T-cell (primary cell): ENCODE results near the gene KLF11. TPM values are rescaled to one million over a fixed set of nuclear protein-coding genes. Genes with fewer than 3 reads are reported as not detected.

Experiments
- ATAC-seq, 4 experiments: fragments of 200-7000 bp in 3 of 4; fragments of 150-1000 bp in 1 of 4; cut with Tn5 transposase; replicated peaks in 1 of 4; 1 replicate in 3 of 4; 2 replicates in 1 of 4; pipeline ENCODE4 v1.10.0; 2021; ENCODE audit warnings: moderate library complexity in 3 of 4, mild to moderate bottlenecking in 2 of 4, moderate number of reproducible peaks in 1 of 4
- CTCF ChIA-PET, 2 donors: fragments of 300-600 bp; sonication (Branson Sonifier 250); formaldehyde crosslinking; loops; one replicate each; lab custom pipeline; 2022; ENCODE audit warnings: antibody characterized with exemption in 2 of 2; lab: Charles Lee
- POLR2A ChIA-PET, 2 donors: fragments of 300-600 bp; sonication (Branson Sonifier 250); formaldehyde crosslinking; loops; one replicate each; lab custom pipeline; 2022; ENCODE audit warnings: antibody characterized with exemption in 2 of 2; lab: Charles Lee
- DNase-seq, 35 experiments: peaks; one replicate each; pipeline versions ENCODE4 v3.0.0 to v3.0.0-alpha.2; 2013 to 2023
- H3K27ac ChIP-seq: one replicate; pipeline ENCODE4 v1.5.1; 2013; ENCODE audit warnings: low read length
- H3K27me3 ChIP-seq, 2 experiments: replicated peaks in 1 of 2; 1 replicate in 1 of 2; 2 replicates in 1 of 2; pipeline versions ENCODE4 v1.6.1 to v1.7.0; 2013; ENCODE audit warnings: low read length in 1 of 2, mixed read lengths in 1 of 2; ENCODE audit not compliant: control insufficient read depth in 2 of 2, insufficient read depth in 2 of 2; ENCODE audit errors: extremely low read depth in 1 of 2
- H3K36me3 ChIP-seq, 2 donors: 1 replicate in 1 of 2; 2 replicates in 1 of 2; pipeline versions ENCODE4 v1.6.1 to v1.7.0; 2013; ENCODE audit warnings: low read length in 1 of 2; ENCODE audit not compliant: control insufficient read depth in 2 of 2, insufficient read depth in 1 of 2; ENCODE audit errors: extremely low read depth in 1 of 2
- H3K4me1 ChIP-seq, 2 experiments: 1 replicate in 1 of 2; 2 replicates in 1 of 2; pipeline versions ENCODE4 v1.6.1 to v1.7.0; 2013; ENCODE audit warnings: low read length in 2 of 2, mixed read lengths in 1 of 2; ENCODE audit not compliant: insufficient read depth in 2 of 2, control insufficient read depth in 1 of 2; ENCODE audit errors: extremely low read depth in 1 of 2
- H3K4me3 ChIP-seq, 2 donors: 1 replicate in 1 of 2; 2 replicates in 1 of 2; pipeline versions ENCODE4 v1.5.1 to v1.7.0; 2013; ENCODE audit warnings: mild to moderate bottlenecking in 2 of 2, low read length in 1 of 2, moderate library complexity in 1 of 2; ENCODE audit not compliant: control insufficient read depth in 1 of 2; ENCODE audit errors: extremely low read depth in 1 of 2
- H3K9me3 ChIP-seq: 2 replicates; pipeline ENCODE4 v1.7.0; 2013
- H3K27ac Mint-ChIP-seq, 2 donors: one replicate each; pipeline ENCODE4 v1.8.0; 2020 to 2021; ENCODE audit warnings: mild to moderate bottlenecking in 2 of 2, mixed read lengths in 2 of 2
- H3K27me3 Mint-ChIP-seq, 2 donors: one replicate each; pipeline ENCODE4 v1.8.0; 2021 to 2022; ENCODE audit warnings: mixed read lengths in 2 of 2
- H3K36me3 Mint-ChIP-seq: one replicate; pipeline ENCODE4 v1.8.0; 2021; ENCODE audit warnings: mixed read lengths
- H3K4me1 Mint-ChIP-seq, 3 donors: one replicate each; pipeline ENCODE4 v1.8.0; 2020 to 2022; ENCODE audit warnings: mixed read lengths in 3 of 3, mild to moderate bottlenecking in 1 of 3
- H3K4me3 Mint-ChIP-seq, 3 donors: one replicate each; pipeline ENCODE4 v1.8.0; 2020 to 2022; ENCODE audit warnings: mild to moderate bottlenecking in 3 of 3, mixed read lengths in 3 of 3, moderate library complexity in 3 of 3
- H3K9me3 Mint-ChIP-seq, 3 donors: one replicate each; pipeline ENCODE4 v1.8.0; 2020 to 2022; ENCODE audit warnings: mixed read lengths in 3 of 3
- WGBS: methylation state at CpG from one replicate; pipeline ENCODE4 v1.1.5; 2013; ENCODE audit warnings: missing lambda C conversion rate; ENCODE audit not compliant: insufficient coverage; 5-methylcytosine and 5-hydroxymethylcytosine counted together
- total RNA-seq, 35 experiments: library from RNA in 6 of 35; stranded (reverse) in 6 of 35; fragments of 120-200 nt in 1 of 35; gene quantifications; one replicate each; pipeline versions ENCODE4 v1.2.1 to v1.2.4 and lab custom pipeline; 2013 to 2026

The KLF11 gene
- total RNA-seq, 5 donors from 2014 or later (not counting 1 experiment from before 2014, with no cell fraction given): 6.8 to 36.3 (median 10.3) TPM

GRCh38 chr2:10065773-10066055, 22.4 kb downstream of the KLF11 start:
- Histone ChIP-seq H3K4me1 (peaks cover 0 to 4% of the 10 kb centered on the region in 2 experiments), H3K9me3 (no peaks in the 10 kb centered on the region), H3K36me3 (no peaks in the 10 kb centered on the region), H3K27me3 (peaks cover 0 to 27% of the 10 kb centered on the region in 2 experiments), H3K4me3 (no peak overlapping the region), H3K27ac (no peak overlapping the region)
- Mint-ChIP-seq H3K27me3 (peaks cover 0 to 2% of the 10 kb centered on the region in 2 donors), H3K36me3 (no peaks in the 10 kb centered on the region), H3K4me1 (peaks cover 2 to 6% (median 6%) of the 10 kb centered on the region in 3 donors), H3K4me3 (no peak overlapping the region), H3K27ac (no peak overlapping the region), H3K9me3 (peaks cover 4 to 7% (median 5%) of the 10 kb centered on the region in 3 donors)
- no peak for ATAC-seq
- ChIA-PET POLR2A (interaction anchor here in 1 of 2 donors (0.5 kb wide), 1 partner anchor 19 kb away, joined by 3 read pairs; no protein-coding TSS in a partner anchor), CTCF (interaction anchor here (0.7 to 1.5 kb wide), 3 partner anchors 13 to 369 kb away, joined by 3 to 6 read pairs (median 3); no protein-coding TSS in a partner anchor)
- DNase-seq: no peak
- 79% methylated on average over 6 of the region's 6 CpGs for WGBS

- Mint-ChIP-seq H3K27ac (no peak overlapping the region), H3K27me3 (peaks cover under 1 to 6% of the 10 kb centered on the region in 2 donors), H3K36me3 (no peaks in the 10 kb centered on the region), H3K4me1 (peaks cover 2 to 6% (median 6%) of the 10 kb centered on the region in 3 donors), H3K9me3 (peaks cover 4 to 7% (median 5%) of the 10 kb centered on the region in 3 donors), H3K4me3 (no peak overlapping the region)
- CTCF ChIA-PET: interaction anchor here (0.7 to 1.7 kb wide), 4 partner anchors 11 to 368 kb away, joined by 4 to 6 read pairs (median 6); no protein-coding TSS in a partner anchor
- Histone ChIP-seq H3K4me1 (peaks cover 0 to 4% of the 10 kb centered on the region in 2 experiments), H3K27me3 (peaks cover 0 to 26% of the 10 kb centered on the region in 2 experiments), H3K36me3 (no peaks in the 10 kb centered on the region), H3K9me3 (no peaks in the 10 kb centered on the region), H3K4me3 (no peak overlapping the region), H3K27ac (no peak overlapping the region)
- DNase-seq: no peak
- ATAC-seq: no peak
- no CpG with 5 or more reads among the region's 2 CpGs for WGBS
- POLR2A ChIA-PET: no interaction called here
Measured at GRCh38 chr2:10067330-10067729, 24.0 kb downstream of the KLF11 start.

GRCh38 chr2:10067881-10068280, 24.5 kb downstream of the KLF11 start:
- H3K27me3 Mint-ChIP-seq: peaks cover 5 to 9% of the 10 kb centered on the region in 2 donors
- Histone ChIP-seq H3K9me3 (no peaks in the 10 kb centered on the region), H3K36me3 (no peaks in the 10 kb centered on the region), H3K4me3 (no peak overlapping the region), H3K27ac (no peak overlapping the region), H3K27me3 (peaks cover 0 to 30% of the 10 kb centered on the region in 2 experiments), H3K4me1 (peaks cover 0 to 9% of the 10 kb centered on the region in 2 experiments)
- no peaks in the 10 kb centered on the region for H3K36me3 Mint-ChIP-seq
- POLR2A ChIA-PET: no interaction called here
- ATAC-seq: no peak
- peaks cover 5 to 11% (median 9%) of the 10 kb centered on the region in 3 donors for H3K4me1 Mint-ChIP-seq
- DNase-seq: no peak
- no CpG with 5 or more reads among the region's 1 CpG for WGBS
- H3K4me3 Mint-ChIP-seq: no peak overlapping the region
- H3K9me3 Mint-ChIP-seq: peaks cover 4 to 7% (median 5%) of the 10 kb centered on the region in 3 donors
- CTCF ChIA-PET: interaction anchor here (0.5 to 1.7 kb wide), 4 partner anchors 20 to 367 kb away, joined by 3 to 6 read pairs (median 4); no protein-coding TSS in a partner anchor
- no peak overlapping the region for H3K27ac Mint-ChIP-seq

GRCh38 chr2:10071176-10071575, 27.8 kb downstream of the KLF11 start:
- Histone ChIP-seq H3K4me1 (peaks cover 0 to 5% of the 10 kb centered on the region in 2 experiments), H3K27me3 (peaks cover 2 to 44% of the 10 kb centered on the region in 2 experiments), H3K4me3 (no peak overlapping the region), H3K9me3 (no peaks in the 10 kb centered on the region), H3K27ac (no peak overlapping the region), H3K36me3 (no peaks in the 10 kb centered on the region)
- Mint-ChIP-seq H3K36me3 (no peaks in the 10 kb centered on the region), H3K4me3 (no peak overlapping the region), H3K4me1 (peaks cover 3 to 6% (median 3%) of the 10 kb centered on the region in 3 donors), H3K27ac (no peak overlapping the region), H3K27me3 (peaks cover 17 to 33% of the 10 kb centered on the region in 2 donors), H3K9me3 (peaks cover 4 to 7% (median 5%) of the 10 kb centered on the region in 3 donors)
- 95% methylated on average over 16 of the region's 16 CpGs for WGBS
- ATAC-seq (no peak), DNase-seq (no peak)
- POLR2A ChIA-PET: interaction anchor here in 1 of 2 donors (0.6 kb wide), 1 partner anchor 347 kb away, joined by 15 read pairs; no protein-coding TSS in a partner anchor
- CTCF ChIA-PET: interaction anchor here (0.6 to 5.4 kb wide), 12 partner anchors 18 to 597 kb away, joined by 3 to 84 read pairs (median 4); no protein-coding TSS in a partner anchor

- no peak for ATAC-seq
- CTCF ChIA-PET: interaction anchor here (0.6 to 5.4 kb wide), 15 partner anchors 18 to 596 kb away, joined by 3 to 84 read pairs (median 5); no protein-coding TSS in a partner anchor
- peaks cover 3 to 6% (median 3%) of the 10 kb centered on the region in 3 donors for H3K4me1 Mint-ChIP-seq
Measured at GRCh38 chr2:10071595-10071994, 28.2 kb downstream of the KLF11 start.

GRCh38 chr2:10072656-10073480, 29.5 kb downstream of the KLF11 start:
- Histone ChIP-seq H3K9me3 (no peaks in the 10 kb centered on the region), H3K4me1 (peaks cover 0 to 5% of the 10 kb centered on the region in 2 experiments), H3K4me3 (no peak overlapping the region), H3K36me3 (no peaks in the 10 kb centered on the region), H3K27me3 (peaks cover 2 to 53% of the 10 kb centered on the region in 2 experiments), H3K27ac (no peak overlapping the region)
- Mint-ChIP-seq H3K4me3 (no peak overlapping the region), H3K27ac (no peak overlapping the region), H3K4me1 (peaks cover 3 to 6% (median 3%) of the 10 kb centered on the region in 3 donors), H3K36me3 (no peaks in the 10 kb centered on the region), H3K27me3 (peaks cover 32 to 50% of the 10 kb centered on the region in 2 donors), H3K9me3 (peaks cover 3 to 4% (median 3%) of the 10 kb centered on the region in 3 donors)
- WGBS: 34% methylated on average over 16 of the region's 20 CpGs
- peak; percentile 43 to 91 (median 72) for DNase-seq
- ChIA-PET CTCF (interaction anchor here (0.5 to 5.4 kb wide), 30 partner anchors 8 to 595 kb away, joined by 3 to 84 read pairs (median 4); partner anchors contain the start of gene ODC1 (in 1 of the 2)), POLR2A (no interaction called here)
- ATAC-seq: peak; percentile 81 to 93 (median 87)

More at GRCh38 chr2:10071595-10071994, 28.2 kb downstream of the KLF11 start:
- H3K27me3 Mint-ChIP-seq: peaks cover 22 to 37% of the 10 kb centered on the region in 2 donors
- 88% methylated on average over 3 of the region's 7 CpGs for WGBS
- peaks cover 0 to 5% of the 10 kb centered on the region in 2 experiments for H3K4me1 ChIP-seq
- H3K36me3 ChIP-seq: no peaks in the 10 kb centered on the region
- no peaks in the 10 kb centered on the region for H3K36me3 Mint-ChIP-seq
- no peak for DNase-seq
- POLR2A ChIA-PET: interaction anchor here in 1 of 2 donors (0.6 kb wide), 1 partner anchor 347 kb away, joined by 15 read pairs; no protein-coding TSS in a partner anchor
- H3K27ac ChIP-seq: no peak overlapping the region
- H3K27me3 ChIP-seq: peaks cover 2 to 45% of the 10 kb centered on the region in 2 experiments
- H3K9me3 ChIP-seq: no peaks in the 10 kb centered on the region
- no peak overlapping the region for H3K27ac Mint-ChIP-seq
- H3K4me3 Mint-ChIP-seq: no peak overlapping the region
- H3K4me3 ChIP-seq: no peak overlapping the region
- peaks cover 4 to 7% (median 5%) of the 10 kb centered on the region in 3 donors for H3K9me3 Mint-ChIP-seq
